Measurements from ENCODE around the gene TMEM270.

Gene TMEM270

DNA sequence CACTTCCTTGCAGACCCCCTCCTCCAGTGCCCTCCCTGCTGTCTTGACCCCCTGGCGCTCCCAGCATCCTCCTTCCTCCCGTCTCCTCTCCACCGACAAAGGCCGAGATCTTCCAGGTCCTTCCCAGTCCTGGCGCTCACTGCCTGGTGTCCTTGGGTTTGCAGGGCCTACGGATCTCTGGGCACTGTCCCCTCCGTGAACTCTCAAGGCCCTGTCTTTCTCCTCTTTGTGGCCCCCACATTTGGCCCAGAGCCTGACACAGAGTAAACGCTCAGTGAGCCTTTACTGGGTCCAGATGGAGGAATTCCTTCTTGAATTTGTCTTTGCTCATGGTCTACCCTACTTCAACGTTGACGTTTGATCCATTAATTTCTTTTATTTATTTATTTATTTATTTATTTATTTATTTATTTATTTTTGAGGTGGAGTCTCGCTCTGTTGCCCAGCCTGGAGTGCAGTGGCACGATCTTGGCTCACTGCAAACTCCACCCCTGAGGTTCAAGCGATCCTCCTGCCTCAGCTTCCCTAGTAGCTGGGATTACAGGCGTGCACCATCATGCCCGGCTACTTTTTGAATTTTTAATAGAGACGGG is 29.7 kb downstream of the TMEM270 start:
- H3K4me3 ChIP-seq (ENCODE audit: low read depth, low read length) = no peak overlapping the region
- no peak for DNase-seq (ENCODE audit: low read depth)
- TF ChIP-seq, protein P1, sequence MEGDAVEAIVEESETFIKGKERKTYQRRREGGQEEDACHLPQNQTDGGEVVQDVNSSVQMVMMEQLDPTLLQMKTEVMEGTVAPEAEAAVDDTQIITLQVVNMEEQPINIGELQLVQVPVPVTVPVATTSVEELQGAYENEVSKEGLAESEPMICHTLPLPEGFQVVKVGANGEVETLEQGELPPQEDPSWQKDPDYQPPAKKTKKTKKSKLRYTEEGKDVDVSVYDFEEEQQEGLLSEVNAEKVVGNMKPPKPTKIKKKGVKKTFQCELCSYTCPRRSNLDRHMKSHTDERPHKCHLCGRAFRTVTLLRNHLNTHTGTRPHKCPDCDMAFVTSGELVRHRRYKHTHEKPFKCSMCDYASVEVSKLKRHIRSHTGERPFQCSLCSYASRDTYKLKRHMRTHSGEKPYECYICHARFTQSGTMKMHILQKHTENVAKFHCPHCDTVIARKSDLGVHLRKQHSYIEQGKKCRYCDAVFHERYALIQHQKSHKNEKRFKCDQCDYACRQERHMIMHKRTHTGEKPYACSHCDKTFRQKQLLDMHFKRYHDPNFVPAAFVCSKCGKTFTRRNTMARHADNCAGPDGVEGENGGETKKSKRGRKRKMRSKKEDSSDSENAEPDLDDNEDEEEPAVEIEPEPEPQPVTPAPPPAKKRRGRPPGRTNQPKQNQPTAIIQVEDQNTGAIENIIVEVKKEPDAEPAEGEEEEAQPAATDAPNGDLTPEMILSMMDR (IDR thresholded peaks at IDR 0.05; ENCODE audit: control insufficient read depth, extremely low read depth, insufficient read depth) = no peak

DNA sequence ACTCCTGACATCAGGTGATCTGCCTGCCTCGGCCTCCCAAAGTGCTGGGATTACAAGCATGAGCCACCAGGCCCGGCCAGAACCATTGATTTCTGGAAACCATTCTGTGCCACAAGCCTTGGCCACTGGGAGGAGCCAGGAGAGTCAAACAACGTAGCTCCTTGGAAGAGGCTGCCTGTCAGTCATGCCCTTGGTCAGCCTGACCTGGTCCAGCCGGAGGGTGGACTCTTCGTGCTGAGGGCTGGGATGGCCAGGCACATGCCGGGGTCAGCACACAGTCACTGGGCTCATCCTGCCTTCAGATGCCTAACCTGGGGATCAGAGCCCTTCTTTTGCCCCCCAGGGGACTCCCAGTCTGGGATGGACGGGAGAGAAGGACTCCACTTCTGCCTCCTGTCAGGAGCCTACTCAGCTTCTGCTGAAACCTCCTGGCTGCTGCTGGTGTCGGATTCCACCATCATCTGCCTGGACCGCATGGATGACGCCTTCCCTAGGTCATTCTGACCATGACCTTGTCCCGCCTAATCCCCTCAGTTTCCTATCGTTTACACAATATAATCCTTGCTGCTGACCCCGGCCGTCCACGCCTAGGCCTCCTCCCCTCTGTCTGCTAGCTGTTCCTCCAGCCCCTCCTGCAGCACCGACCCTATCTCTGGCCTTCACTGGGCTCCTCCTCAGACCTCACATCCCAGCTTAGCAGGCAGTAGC is 30.4 kb downstream of the TMEM270 start:
- H3K4me3 ChIP-seq (ENCODE audit: low read depth, low read length) = no peak overlapping the region
- DNase-seq (ENCODE audit: low read depth) = no peak
- TF ChIP-seq, protein P1 (IDR thresholded peaks at IDR 0.05; ENCODE audit: control insufficient read depth, extremely low read depth, insufficient read depth) = no peak

DNA sequence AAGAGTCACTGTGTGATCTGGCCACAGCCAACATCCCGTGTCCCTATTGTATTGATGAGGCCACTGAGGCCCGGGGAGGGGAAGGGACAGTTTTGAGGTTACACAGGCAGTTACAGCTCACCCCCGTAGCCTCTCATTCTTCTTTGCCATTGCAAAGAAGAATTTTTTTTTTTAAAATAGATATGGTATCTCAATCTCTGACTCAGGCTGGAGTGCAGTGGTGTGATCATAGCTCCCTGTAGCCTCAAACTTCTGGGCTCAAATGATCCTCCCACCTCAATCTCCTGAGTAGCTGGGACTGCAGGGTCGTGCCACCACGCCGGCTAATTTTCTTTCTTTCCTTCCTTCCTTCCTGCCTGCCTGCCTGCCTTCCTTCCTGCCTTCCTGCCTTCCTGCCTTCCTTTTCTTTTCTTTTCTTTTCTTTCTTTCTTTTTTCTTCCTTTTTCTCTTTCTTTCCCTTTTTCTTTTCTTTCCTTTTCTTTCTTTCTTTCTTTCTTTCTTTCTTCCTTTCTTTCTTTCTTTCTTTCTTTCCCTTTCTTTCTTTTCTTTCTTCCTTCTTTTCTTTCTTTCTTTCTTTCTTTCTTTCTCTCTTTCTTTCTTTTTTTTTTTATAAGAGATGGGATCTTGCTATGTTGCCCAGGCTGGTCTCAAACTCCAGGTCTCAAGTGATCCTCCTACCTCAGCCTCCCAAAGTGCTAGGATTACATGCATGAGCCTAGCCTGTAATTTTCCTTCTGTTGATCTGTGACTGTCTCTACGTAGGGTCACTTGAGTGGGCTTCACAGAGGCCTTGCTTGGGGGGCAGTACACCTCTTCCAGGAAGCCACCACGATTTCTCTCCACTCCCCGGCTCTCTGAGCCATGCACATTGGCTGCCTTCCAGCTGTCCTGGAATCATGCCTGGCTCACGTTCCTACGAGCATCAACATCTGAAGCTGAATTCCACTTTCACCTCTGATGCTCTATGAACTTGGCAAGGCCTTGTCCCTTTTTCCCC is 31.3 kb downstream of the TMEM270 start:
- DNase-seq (ENCODE audit: low read depth) = no peak
- no peak overlapping the region for H3K4me3 ChIP-seq (ENCODE audit: low read depth, low read length)
- TF ChIP-seq, protein P1 (IDR thresholded peaks at IDR 0.05; ENCODE audit: control insufficient read depth, extremely low read depth, insufficient read depth) = no peak

DNA sequence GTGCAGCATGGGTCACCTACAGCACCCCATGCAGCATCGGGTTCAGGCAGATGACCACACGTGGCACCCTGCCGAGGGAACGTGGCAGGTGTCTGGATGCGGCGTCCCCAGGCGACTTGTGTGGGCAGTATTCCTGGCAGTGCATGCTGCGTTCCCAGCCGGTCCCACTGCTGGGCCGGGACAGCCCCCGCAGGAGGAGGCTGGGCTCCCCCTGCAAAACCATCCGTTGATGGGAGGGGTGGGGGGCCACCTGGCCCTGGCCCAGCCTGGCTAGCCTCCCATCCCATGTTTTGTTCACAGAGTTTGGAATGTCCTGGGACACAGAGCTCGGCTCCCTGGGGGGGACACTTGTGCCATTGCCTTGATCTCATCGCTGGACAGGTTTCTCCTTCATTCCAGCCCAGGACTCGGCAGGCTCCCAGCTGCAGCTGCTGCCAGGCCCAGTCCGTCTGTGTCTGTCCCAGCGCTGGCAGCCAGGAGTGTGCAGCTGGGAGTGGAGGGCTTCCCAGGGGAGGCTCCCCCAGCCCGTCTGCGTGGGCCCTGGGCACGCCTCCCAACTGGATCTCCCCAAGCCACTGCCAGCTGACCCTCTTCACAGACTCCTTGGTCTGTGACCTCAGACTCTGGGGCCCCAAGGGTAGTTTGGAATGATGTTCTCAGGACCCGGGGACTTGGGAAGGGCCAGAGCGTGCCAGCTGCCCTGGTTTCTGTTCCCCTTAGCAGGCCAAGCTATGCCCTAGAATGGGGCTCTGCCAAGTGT is 32.6 kb downstream of the TMEM270 start:
- DNase-seq (ENCODE audit: low read depth) = no peak
- H3K4me3 ChIP-seq (ENCODE audit: low read depth, low read length) = no peak overlapping the region
- TF ChIP-seq, protein P1 (IDR thresholded peaks at IDR 0.05; ENCODE audit: control insufficient read depth, extremely low read depth, insufficient read depth) = no peak

DNA sequence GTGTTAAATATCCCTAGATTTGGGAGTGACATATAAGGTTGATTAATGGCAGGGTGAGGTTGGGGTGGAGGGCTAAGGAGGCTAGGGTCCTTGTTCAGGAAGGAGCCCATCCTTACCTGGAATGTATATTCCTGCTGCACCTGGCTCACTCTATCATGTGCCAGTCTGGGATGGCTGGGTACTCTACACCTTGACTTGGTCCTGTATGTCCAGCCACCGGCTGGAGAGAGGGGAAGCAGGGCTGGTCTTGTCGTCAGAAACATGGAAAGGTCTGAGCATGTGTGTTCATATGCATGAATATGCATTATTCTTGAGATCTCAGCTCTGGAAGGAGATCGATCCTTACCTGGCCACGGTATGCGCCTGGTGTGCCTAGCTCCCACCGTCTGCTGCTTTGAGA is 33.2 kb downstream of the TMEM270 start:
- no peak for DNase-seq (ENCODE audit: low read depth)
- TF ChIP-seq, protein P1 (IDR thresholded peaks at IDR 0.05; ENCODE audit: control insufficient read depth, extremely low read depth, insufficient read depth) = no peak
- H3K4me3 ChIP-seq (ENCODE audit: low read depth, low read length) = no peak overlapping the region

Data from LNCaP clone FGC (cell line).